GM12878 (cell line): ENCODE data around the gene POLA1.

Experiments used
- ATF2 ChIP-seq: IDR thresholded peaks from 2 replicates; pipeline ENCODE4 v1.6.1; 2012; ENCODE audit warnings: low read length, inconsistent platforms
- BCL3 ChIP-seq: IDR thresholded peaks from 2 replicates; pipeline ENCODE4 v1.6.1; 2011; ENCODE audit warnings: borderline replicate concordance, low read depth, mild to moderate bottlenecking, moderate library complexity, low read length; ENCODE audit not compliant: insufficient read depth, poor library complexity, severe bottlenecking
- CTCF ChIP-seq, 3 experiments: IDR thresholded peaks in 2 of 3; conservative IDR thresholded peaks in 1 of 3; 2 replicates each; pipeline ENCODE4 v1.5.1; 2011; ENCODE audit warnings: low read depth in 3 of 3, low read length in 3 of 3, mild to moderate bottlenecking in 3 of 3, control low read depth in 2 of 3, moderate library complexity in 2 of 3, inconsistent platforms in 1 of 3, mixed read lengths in 1 of 3; ENCODE audit not compliant: control insufficient read depth in 2 of 3, insufficient read depth in 1 of 3; ENCODE audit errors: extremely low read depth in 1 of 3
- DPF2 ChIP-seq: fragments of 450-650 bp; IDR thresholded peaks from 2 replicates; pipeline ENCODE4 v1.6.1; 2017; ENCODE audit warnings: mild to moderate bottlenecking
- E2F8 ChIP-seq: fragments of 450-650 bp; IDR thresholded peaks from 2 replicates; pipeline ENCODE4 v1.6.1; 2018; ENCODE audit warnings: mild to moderate bottlenecking, low read depth, moderate library complexity; ENCODE audit not compliant: partially characterized antibody
- ETV6 ChIP-seq, 2 experiments: fragments of 450-650 bp in 1 of 2; IDR thresholded peaks in 1 of 2; conservative IDR thresholded peaks in 1 of 2; 2 replicates each; pipeline ENCODE4 v1.6.1; 2014; ENCODE audit warnings: antibody characterized with exemption in 1 of 2, borderline replicate concordance in 1 of 2, low read depth in 1 of 2, mild to moderate bottlenecking in 1 of 2, moderate library complexity in 1 of 2
- GABPA ChIP-seq: IDR thresholded peaks from 2 replicates; pipeline ENCODE4 v1.6.1; 2014; ENCODE audit warnings: antibody characterized with exemption, low read depth, mild to moderate bottlenecking, inconsistent platforms
- JUNB ChIP-seq: IDR thresholded peaks from 2 replicates; pipeline ENCODE4 v1.6.1; 2016; ENCODE audit warnings: antibody characterized with exemption, mild to moderate bottlenecking
- MAX ChIP-seq: IDR thresholded peaks from 2 replicates; pipeline ENCODE4 v1.6.1; 2012; ENCODE audit warnings: low read depth, low read length, improper control_type of control experiment
- MYC ChIP-seq: IDR thresholded peaks from 2 replicates; pipeline ENCODE4 v1.6.1; 2011; ENCODE audit warnings: mild to moderate bottlenecking, low read length, moderate library complexity, inconsistent platforms; ENCODE audit not compliant: insufficient read depth, insufficient replicate concordance, insufficient read length, severe bottlenecking
- PKNOX1 ChIP-seq: fragments of 450-650 bp; IDR thresholded peaks from 2 replicates; pipeline ENCODE4 v1.6.1; 2016; ENCODE audit warnings: mild to moderate bottlenecking
- POLR2A ChIP-seq: IDR thresholded peaks from 2 replicates; pipeline ENCODE4 v1.6.1; 2011; ENCODE audit warnings: low read depth, mild to moderate bottlenecking, low read length
- REST ChIP-seq: IDR thresholded peaks from 2 replicates; pipeline ENCODE4 v1.6.1; 2012; ENCODE audit warnings: mild to moderate bottlenecking, low read depth, low read length
- SKIL ChIP-seq: fragments of 450-650 bp; IDR thresholded peaks from 2 replicates; pipeline ENCODE4 v1.6.1; 2017; ENCODE audit warnings: mild to moderate bottlenecking, low read depth, inconsistent platforms; ENCODE audit not compliant: poor library complexity, severe bottlenecking

- TF ChIP-seq ATF2 (no peak), CTCF (IDR thresholded peaks at IDR 0.05 in 2 of 3, conservative IDR thresholded peaks at IDR 0.05 in 1 of 3; ENCODE audit: control insufficient read depth in 2 of 3, extremely low read depth in 1 of 3, insufficient read depth in 1 of 3, low read depth in 3 of 3, low read length in 3 of 3) (no peak), E2F8 (no peak), MYC (no peak), MAX (no peak), SKIL (no peak), POLR2A (no peak), ETV6 (conservative IDR thresholded peaks at IDR 0.05 in 1 of 2, IDR thresholded peaks at IDR 0.05 in 1 of 2; ENCODE audit: borderline replicate concordance in 1 of 2, low read depth in 1 of 2) (no peak), JUNB (no peak), GABPA (no peak), REST (no peak), PKNOX1 (no peak), BCL3 (no peak), DPF2 (no peak)
Observed at GRCh38 chrX:25007059-25008053, 313.6 kb downstream of the POLA1 start.
